ENCODE results near the gene FSIP2. TPM values are rescaled to one million over a fixed set of nuclear protein-coding genes. Genes with fewer than 3 reads are reported as not detected.
"Not testable (repeated sequence)": the region's sequence is repeated elsewhere in the genome, so short reads cannot be mapped to it uniquely, and the experiment has no call there.

Gene FSIP2
- total RNA-seq, 1 donor from 2014 or later, result 4.5 TPM

DNA sequence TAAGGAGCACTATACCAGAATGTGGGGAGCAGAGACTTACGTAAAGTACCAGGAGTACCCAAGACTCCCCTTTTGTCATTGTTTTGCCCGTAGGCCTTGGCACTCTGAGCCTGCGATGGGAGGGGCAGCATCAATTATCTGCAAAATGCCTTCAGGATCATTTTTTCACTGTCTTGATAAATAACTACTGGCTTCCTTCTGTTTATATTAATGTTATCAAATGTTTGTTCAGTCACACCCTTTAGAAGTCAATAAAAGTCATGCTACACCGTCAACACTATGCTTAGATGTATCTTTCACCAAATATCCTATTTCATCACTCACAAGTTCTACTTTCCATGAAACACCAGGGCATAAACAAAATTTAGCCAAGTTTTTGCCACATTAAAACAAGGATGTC lies 116.3 kb downstream of the FSIP2 start:
- DNase-seq (ENCODE audit: low spot score), result no peak
- Mint-ChIP-seq H3K27me3 (ENCODE audit: low read depth) (no peaks in the 10 kb centered on the region), H3K9me3 (ENCODE audit: low read depth) (peaks cover 3% of the 10 kb centered on the region), H3K4me1 (ENCODE audit: low read depth) (peaks cover 3% of the 10 kb centered on the region), H3K36me3 (ENCODE audit: low read depth) (peaks cover 3% of the 10 kb centered on the region), H3K4me3 (ENCODE audit: unreplicated experiment) (no peak overlapping the region), H3K27ac (ENCODE audit: unreplicated experiment) (no peak overlapping the region)
- TF ChIP-seq, protein P1, sequence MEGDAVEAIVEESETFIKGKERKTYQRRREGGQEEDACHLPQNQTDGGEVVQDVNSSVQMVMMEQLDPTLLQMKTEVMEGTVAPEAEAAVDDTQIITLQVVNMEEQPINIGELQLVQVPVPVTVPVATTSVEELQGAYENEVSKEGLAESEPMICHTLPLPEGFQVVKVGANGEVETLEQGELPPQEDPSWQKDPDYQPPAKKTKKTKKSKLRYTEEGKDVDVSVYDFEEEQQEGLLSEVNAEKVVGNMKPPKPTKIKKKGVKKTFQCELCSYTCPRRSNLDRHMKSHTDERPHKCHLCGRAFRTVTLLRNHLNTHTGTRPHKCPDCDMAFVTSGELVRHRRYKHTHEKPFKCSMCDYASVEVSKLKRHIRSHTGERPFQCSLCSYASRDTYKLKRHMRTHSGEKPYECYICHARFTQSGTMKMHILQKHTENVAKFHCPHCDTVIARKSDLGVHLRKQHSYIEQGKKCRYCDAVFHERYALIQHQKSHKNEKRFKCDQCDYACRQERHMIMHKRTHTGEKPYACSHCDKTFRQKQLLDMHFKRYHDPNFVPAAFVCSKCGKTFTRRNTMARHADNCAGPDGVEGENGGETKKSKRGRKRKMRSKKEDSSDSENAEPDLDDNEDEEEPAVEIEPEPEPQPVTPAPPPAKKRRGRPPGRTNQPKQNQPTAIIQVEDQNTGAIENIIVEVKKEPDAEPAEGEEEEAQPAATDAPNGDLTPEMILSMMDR (IDR thresholded peaks at IDR 0.05), result no peak

GRCh38 chr2:185857691-185858090 lies 119.1 kb downstream of the FSIP2 start:
- no peak for DNase-seq (ENCODE audit: low spot score)
- Mint-ChIP-seq H3K4me1 (ENCODE audit: low read depth) (peaks cover 3% of the 10 kb centered on the region), H3K4me3 (ENCODE audit: unreplicated experiment) (no peak overlapping the region), H3K27me3 (ENCODE audit: low read depth) (no peaks in the 10 kb centered on the region), H3K27ac (ENCODE audit: unreplicated experiment) (no peak overlapping the region), H3K36me3 (ENCODE audit: low read depth) (no peaks in the 10 kb centered on the region), H3K9me3 (ENCODE audit: low read depth) (no peaks in the 10 kb centered on the region)
- TF ChIP-seq, protein P1 (IDR thresholded peaks at IDR 0.05), result no peak

DNA sequence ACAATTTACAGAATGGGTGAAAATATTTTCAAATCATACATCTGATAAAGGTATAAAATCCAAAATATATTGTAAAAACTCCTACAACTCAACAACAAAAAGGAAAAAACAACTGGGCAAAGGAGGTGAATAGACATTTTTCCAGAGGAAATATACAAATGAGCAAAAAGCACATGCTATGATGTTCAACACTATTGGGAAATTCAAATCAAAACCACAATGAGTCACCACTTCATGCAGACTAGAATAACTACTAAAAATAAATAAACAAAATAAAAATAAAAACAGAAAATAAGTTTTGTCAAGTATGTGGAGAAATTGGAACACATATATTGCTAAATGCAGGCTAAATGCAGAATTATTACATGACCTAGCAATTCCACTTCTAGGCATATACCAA lies 120.9 kb downstream of the FSIP2 start:
- Mint-ChIP-seq H3K4me1 (ENCODE audit: low read depth) (peaks cover 3% of the 10 kb centered on the region), H3K36me3 (ENCODE audit: low read depth) (no peaks in the 10 kb centered on the region), H3K9me3 (ENCODE audit: low read depth) (no peaks in the 10 kb centered on the region), H3K27me3 (ENCODE audit: low read depth) (no peaks in the 10 kb centered on the region), H3K27ac (ENCODE audit: unreplicated experiment) (no peak overlapping the region), H3K4me3 (ENCODE audit: unreplicated experiment) (no peak overlapping the region)
- no peak for DNase-seq (ENCODE audit: low spot score)
- TF ChIP-seq, protein P1 (IDR thresholded peaks at IDR 0.05), result no peak

- no peaks in the 10 kb centered on the region for H3K27me3 Mint-ChIP-seq (ENCODE audit: low read depth)
- no peak for DNase-seq (ENCODE audit: low spot score)
- TF ChIP-seq, protein P1 (IDR thresholded peaks at IDR 0.05), result no peak
- H3K4me1 Mint-ChIP-seq (ENCODE audit: low read depth), result peaks cover 3% of the 10 kb centered on the region
- no peaks in the 10 kb centered on the region for H3K36me3 Mint-ChIP-seq (ENCODE audit: low read depth)
- no peaks in the 10 kb centered on the region for H3K9me3 Mint-ChIP-seq (ENCODE audit: low read depth)
- H3K27ac Mint-ChIP-seq (ENCODE audit: unreplicated experiment), result no peak overlapping the region
- H3K4me3 Mint-ChIP-seq (ENCODE audit: unreplicated experiment), result no peak overlapping the region
These were observed 121.7 kb downstream of the FSIP2 start for GRCh38 chr2:185860321-185860720.

DNA sequence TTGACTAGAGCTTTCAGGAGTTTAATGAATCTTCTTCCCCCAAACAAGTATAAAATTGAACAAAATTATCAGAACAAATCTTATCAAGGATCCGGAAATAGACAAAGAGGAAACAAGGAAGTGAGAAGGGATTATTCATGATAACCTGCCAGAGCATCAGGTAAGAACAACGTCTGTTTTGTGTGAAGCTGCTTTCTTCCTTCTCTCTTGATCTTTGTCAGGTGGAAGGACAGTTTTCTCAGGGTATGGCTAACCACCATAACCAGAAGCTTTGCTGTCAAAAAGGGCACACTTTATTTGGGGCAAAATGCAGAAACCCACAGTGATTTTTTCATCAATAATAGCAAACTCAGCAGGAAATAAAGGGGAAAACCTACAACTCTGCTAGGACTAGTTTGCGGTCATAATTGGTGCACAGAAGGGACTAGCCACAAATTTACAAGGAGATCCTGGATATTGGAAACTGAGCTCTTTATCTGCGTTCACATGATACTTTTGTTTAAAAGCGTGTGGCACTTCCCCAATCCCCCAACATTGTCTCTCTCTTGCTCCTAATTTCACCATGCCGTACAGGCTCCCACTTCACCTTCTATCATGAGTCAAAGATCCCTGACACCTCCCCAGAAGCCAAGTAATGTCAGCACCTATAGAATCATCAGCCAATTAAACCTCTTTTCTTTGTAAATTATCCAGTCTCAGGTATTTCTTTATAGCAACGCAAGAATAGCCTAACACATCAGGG lies 124.2 kb downstream of the FSIP2 start:
- H3K4me1 Mint-ChIP-seq (ENCODE audit: low read depth), result peaks cover 3% of the 10 kb centered on the region
- no peaks in the 10 kb centered on the region for H3K27me3 Mint-ChIP-seq (ENCODE audit: low read depth)
- H3K27ac Mint-ChIP-seq (ENCODE audit: unreplicated experiment), result no peak overlapping the region
- no peaks in the 10 kb centered on the region for H3K36me3 Mint-ChIP-seq (ENCODE audit: low read depth)
- TF ChIP-seq, protein P1 (IDR thresholded peaks at IDR 0.05), result no peak
- H3K9me3 Mint-ChIP-seq (ENCODE audit: low read depth), result no peaks in the 10 kb centered on the region
- DNase-seq (ENCODE audit: low spot score), result no peak
- no peak overlapping the region for H3K4me3 Mint-ChIP-seq (ENCODE audit: unreplicated experiment)

DNA sequence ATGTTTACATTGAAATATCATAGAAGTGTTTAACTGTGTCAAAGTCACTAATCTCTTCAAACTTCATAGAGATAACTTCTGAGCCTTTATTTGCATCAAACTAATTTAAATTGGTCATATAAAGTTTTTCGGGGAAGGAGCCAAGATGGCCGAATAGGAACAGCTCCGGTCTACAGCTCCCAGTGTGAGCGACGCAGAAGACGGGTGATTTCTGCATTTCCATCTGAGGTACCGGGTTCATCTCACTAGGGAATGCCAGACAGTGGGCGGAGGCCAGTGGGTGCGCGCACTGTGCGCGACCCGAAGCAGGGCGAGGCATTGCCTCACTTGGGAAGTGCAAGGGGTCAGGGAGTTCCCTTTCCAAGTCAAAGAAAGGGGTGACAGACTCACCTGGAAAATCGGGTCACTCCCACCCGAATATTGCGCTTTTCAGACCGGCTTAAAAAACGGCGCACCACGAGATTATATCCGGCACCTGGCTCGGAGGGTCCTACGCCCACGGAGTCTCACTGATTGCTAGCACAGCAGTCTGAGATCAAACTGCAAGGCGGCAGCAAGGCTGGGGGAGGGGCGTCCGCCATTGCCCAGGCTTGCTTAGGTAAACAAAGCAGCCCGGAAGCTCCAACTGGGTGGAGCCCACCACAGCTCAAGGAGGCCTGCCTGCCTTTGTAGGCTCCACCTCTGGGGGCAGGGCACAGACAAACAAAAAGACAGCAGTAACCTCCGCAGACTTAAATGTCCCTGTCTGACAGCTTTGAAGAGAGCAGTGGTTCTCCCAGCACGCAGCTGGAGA lies 126.1 kb downstream of the FSIP2 start:
- H3K27ac Mint-ChIP-seq (ENCODE audit: unreplicated experiment), result peak overlapping the region; percentile 85
- H3K9me3 Mint-ChIP-seq (ENCODE audit: low read depth); H3K27me3 Mint-ChIP-seq (ENCODE audit: low read depth); H3K4me1 Mint-ChIP-seq (ENCODE audit: low read depth); DNase-seq (ENCODE audit: low spot score); H3K36me3 Mint-ChIP-seq (ENCODE audit: low read depth): not testable (repeated sequence)
- H3K4me3 Mint-ChIP-seq (ENCODE audit: unreplicated experiment), result peak overlapping the region; percentile 69

Data from chondrocyte (in vitro differentiated cells).